Measurements from ENCODE around the gene RERE.

DNA sequence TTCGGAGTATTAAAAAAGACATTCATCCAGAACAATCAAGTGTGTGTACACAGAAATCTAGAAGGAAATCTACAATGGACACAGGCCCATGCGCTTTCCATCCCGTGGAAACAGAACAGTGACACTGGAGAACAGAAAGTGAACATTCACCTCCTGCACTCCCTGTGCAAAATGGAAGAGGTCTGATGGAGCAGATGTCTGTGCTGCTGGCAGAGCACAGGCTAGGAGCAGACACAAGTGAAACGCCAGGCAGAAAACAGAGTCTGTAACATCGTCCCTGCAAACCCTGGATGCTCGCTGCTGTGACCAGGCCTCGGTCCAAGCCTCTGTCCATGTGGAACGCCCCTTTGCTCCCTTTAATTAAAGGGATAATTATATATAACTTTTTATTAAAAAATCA is 463.4 kb downstream of the RERE start:
- TF ChIP-seq, protein P1, sequence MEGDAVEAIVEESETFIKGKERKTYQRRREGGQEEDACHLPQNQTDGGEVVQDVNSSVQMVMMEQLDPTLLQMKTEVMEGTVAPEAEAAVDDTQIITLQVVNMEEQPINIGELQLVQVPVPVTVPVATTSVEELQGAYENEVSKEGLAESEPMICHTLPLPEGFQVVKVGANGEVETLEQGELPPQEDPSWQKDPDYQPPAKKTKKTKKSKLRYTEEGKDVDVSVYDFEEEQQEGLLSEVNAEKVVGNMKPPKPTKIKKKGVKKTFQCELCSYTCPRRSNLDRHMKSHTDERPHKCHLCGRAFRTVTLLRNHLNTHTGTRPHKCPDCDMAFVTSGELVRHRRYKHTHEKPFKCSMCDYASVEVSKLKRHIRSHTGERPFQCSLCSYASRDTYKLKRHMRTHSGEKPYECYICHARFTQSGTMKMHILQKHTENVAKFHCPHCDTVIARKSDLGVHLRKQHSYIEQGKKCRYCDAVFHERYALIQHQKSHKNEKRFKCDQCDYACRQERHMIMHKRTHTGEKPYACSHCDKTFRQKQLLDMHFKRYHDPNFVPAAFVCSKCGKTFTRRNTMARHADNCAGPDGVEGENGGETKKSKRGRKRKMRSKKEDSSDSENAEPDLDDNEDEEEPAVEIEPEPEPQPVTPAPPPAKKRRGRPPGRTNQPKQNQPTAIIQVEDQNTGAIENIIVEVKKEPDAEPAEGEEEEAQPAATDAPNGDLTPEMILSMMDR (IDR thresholded peaks at IDR 0.05; ENCODE audit: insufficient read depth, low read depth, low read length) = no peak
- TF ChIP-seq EZH2 (IDR thresholded peaks at IDR 0.05; ENCODE audit: insufficient read depth, low read length) = no peak
